Measurements from ENCODE around the gene SCN8A. TPM values are rescaled to one million over a fixed set of nuclear protein-coding genes. Genes with fewer than 3 reads are reported as not detected.

Gene SCN8A
- total RNA-seq, 4 donors from 2014 or later = 0.28 to 4.1 TPM; not detected in 2

DNA sequence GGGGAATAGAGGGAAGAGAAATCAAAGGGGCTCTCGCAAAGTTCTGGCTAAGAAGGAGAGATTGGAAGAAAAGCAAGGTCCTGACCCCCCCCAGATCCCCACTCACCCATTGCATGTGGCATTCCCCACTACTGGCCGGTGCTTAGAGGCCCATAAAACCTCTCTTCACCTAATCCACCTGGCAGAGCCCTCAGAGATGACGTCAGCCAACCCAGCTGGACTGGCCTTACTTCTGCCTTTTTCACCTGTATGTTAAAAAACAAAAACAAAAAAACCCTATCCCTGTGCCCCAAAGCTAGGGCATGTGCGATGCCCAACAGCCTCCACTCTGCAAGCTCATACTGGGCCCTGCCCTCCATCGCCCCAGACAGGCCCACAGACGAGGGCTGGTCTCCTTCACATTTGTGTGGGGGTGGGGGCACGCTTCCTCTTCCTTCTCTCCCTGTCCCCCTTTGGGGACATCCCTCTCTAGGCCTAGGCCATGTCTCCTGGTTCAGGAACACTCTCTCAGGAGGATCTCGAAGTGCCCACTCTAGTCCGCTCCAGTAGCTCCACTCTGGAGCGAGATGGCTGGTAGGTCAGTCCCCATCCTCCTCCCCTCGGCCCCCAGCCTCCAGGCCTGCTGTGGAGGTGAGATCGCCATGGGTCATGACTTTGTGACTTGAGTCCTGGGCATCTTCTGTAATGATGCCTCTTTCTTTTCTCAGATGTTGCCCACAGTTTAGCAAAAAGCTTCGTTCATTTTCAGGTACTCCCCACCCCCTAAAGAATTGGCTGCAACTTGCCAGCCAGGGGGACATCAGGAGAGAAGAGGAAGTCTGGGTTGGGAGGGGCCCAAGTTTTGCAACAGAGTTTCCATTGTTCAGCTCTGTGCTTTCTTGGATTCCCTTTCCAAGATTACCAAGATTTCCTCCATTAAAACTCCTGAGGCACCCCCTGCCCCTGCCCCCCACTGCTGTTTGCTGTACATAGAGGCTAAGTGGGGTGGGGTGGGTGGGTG, 220.5 kb downstream of the SCN8A start:
- no peaks in the 10 kb centered on the region for H3K9me3 ChIP-seq
- no peak overlapping the region for H3K4me3 ChIP-seq
- H3K27ac ChIP-seq = no peak overlapping the region
- H3K36me3 ChIP-seq = no peaks in the 10 kb centered on the region
- DNase-seq = no peak
- peaks cover 0 to 6% (median 0%) of the 10 kb centered on the region in 4 donors for H3K4me1 ChIP-seq
- H3K27me3 ChIP-seq = no peaks in the 10 kb centered on the region
- TF ChIP-seq, protein P1, sequence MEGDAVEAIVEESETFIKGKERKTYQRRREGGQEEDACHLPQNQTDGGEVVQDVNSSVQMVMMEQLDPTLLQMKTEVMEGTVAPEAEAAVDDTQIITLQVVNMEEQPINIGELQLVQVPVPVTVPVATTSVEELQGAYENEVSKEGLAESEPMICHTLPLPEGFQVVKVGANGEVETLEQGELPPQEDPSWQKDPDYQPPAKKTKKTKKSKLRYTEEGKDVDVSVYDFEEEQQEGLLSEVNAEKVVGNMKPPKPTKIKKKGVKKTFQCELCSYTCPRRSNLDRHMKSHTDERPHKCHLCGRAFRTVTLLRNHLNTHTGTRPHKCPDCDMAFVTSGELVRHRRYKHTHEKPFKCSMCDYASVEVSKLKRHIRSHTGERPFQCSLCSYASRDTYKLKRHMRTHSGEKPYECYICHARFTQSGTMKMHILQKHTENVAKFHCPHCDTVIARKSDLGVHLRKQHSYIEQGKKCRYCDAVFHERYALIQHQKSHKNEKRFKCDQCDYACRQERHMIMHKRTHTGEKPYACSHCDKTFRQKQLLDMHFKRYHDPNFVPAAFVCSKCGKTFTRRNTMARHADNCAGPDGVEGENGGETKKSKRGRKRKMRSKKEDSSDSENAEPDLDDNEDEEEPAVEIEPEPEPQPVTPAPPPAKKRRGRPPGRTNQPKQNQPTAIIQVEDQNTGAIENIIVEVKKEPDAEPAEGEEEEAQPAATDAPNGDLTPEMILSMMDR (IDR thresholded peaks at IDR 0.05) = no peak
- no peak for TF ChIP-seq POLR2A (IDR thresholded peaks at IDR 0.05)

DNA sequence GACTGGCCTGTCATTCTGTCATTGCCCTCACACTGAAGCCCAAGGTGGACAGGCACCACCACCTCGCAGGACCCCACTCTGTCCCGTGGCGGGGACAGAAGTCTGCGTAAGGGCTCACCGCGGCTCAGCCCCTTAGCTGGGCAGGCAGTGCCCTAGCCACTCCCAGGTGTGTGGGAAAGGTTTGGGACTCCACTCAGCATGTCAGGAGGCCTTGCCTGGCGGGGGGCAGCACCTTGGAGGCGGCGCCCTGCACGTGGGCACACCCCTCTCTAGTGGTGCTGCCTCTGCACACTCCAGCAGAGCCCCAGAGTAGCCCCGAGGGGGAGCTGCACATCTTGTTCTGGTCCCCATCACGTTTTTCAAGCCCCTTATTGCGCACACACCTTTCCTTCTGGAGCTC, 221.8 kb downstream of the SCN8A start:
- no peaks in the 10 kb centered on the region for H3K9me3 ChIP-seq
- H3K36me3 ChIP-seq = no peaks in the 10 kb centered on the region
- no peak for DNase-seq
- peaks cover 0 to 6% (median 0%) of the 10 kb centered on the region in 4 donors for H3K4me1 ChIP-seq
- H3K27ac ChIP-seq = no peak overlapping the region
- no peaks in the 10 kb centered on the region for H3K27me3 ChIP-seq
- no peak overlapping the region for H3K4me3 ChIP-seq
- TF ChIP-seq, protein P1 (IDR thresholded peaks at IDR 0.05) = no peak
- no peak for TF ChIP-seq POLR2A (IDR thresholded peaks at IDR 0.05)

DNA sequence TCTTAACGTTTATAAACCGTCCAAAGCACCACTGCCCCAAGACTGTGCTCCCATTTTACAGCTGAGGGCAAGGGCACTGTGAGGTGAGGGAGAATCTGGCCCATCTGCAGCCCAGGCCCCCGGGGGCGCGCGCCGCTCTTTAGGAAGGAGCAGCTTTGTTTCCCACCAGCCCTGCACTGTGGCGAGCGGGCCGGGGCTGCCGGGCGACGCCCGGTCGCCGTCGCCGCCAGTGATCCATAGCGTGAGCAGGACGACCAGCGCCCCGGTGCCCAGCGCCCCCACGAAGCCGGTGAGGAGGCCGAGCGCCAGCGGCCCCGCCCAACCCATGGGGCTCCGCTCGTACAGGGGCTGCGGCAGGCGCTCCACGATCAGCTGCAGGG, 222.9 kb downstream of the SCN8A start:
- H3K36me3 ChIP-seq = no peaks in the 10 kb centered on the region
- peak overlapping the region; percentile 55 to 85 (median 65) for H3K4me3 ChIP-seq

DNA sequence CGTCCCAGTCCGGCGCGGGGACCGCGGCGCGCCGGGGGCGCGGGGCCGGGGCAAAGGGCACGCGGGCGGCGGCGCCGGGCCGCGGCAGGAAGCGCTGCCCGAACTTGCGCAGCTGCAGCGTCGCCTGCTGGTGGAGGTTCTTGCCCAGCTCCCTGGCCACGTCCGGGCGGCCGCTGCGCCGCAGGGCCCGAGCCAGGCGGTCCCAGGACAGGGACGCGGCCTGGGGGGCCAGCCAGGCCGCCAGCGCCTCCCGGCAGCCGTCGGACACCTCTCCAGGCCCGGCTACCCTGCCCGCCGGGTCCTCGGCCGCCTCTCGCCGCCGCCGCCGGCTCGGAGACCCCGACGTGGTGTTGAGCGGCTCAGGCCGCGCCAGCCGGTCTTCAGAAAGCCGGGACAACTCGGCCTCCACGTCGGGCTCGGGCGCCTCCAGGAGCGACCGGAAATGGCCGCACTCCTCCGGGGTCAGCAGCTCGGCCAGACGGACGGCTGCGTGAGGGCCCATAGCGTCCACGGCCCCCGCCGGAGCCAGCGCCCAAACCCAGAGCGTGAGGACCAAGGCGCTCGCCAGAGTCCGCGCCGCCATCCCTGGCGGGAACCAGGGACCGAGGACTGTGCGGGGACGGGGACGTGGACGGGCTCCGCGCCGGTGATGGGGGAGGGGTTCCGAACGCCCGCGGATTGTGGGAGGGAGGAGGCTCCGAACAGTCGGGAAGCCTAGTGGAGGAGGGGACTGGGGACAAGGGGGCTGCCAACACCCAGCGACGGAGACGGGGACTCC, 223.5 kb downstream of the SCN8A start:
- no peaks in the 10 kb centered on the region for H3K36me3 ChIP-seq
- peak; percentile 63 to 92 (median 90) for DNase-seq
- H3K4me1 ChIP-seq = peaks cover 0 to 6% (median 2%) of the 10 kb centered on the region in 4 donors
- peak overlapping the region; percentile 55 to 85 (median 65) for H3K4me3 ChIP-seq
- peak in 1 of 2 donors; percentile 72 for TF ChIP-seq POLR2A (IDR thresholded peaks at IDR 0.05)
- TF ChIP-seq, protein P1 (IDR thresholded peaks at IDR 0.05) = peak; percentile 45 to 93 (median 72)
- H3K27ac ChIP-seq = peak overlapping the region; percentile 72 to 91 (median 84)
- no peaks in the 10 kb centered on the region for H3K9me3 ChIP-seq
- no peaks in the 10 kb centered on the region for H3K27me3 ChIP-seq

More for the DNA sequence above, 222.9 kb downstream of the SCN8A start:
- no peak for TF ChIP-seq POLR2A (IDR thresholded peaks at IDR 0.05)
- TF ChIP-seq, protein P1 (IDR thresholded peaks at IDR 0.05) = no peak
- Histone ChIP-seq H3K9me3 (no peaks in the 10 kb centered on the region), H3K27me3 (no peaks in the 10 kb centered on the region), H3K27ac (peak overlapping the region in 3 of 4 donors; percentile 72 to 91 (median 88)), H3K4me1 (peaks cover 0 to 6% (median 1%) of the 10 kb centered on the region in 4 donors)
- DNase-seq = no peak

DNA sequence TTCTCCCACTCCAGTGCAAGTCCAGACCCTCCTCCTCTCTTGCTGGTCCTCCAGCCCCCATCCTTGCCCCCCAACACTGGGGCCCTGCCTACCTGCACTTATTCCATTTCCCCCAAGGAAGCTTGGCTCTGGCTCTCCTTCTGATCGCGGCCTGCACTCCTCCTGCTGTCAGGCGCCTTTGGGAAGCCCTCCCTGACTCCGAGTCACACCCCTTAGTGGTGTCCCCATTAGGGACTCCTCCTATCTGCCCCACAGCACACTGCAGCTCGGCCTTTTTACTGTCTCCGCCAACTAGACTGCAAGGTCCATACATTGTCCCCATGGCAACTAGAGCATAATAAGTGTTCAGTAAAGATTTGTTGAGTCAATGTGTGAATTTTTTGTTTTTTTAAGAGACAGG, 224.5 kb downstream of the SCN8A start:
- Histone ChIP-seq H3K4me1 (peaks cover 0 to 14% (median 6%) of the 10 kb centered on the region in 4 donors), H3K27me3 (no peaks in the 10 kb centered on the region), H3K9me3 (no peaks in the 10 kb centered on the region), H3K36me3 (no peaks in the 10 kb centered on the region), H3K4me3 (no peak overlapping the region), H3K27ac (no peak overlapping the region)
- TF ChIP-seq POLR2A (IDR thresholded peaks at IDR 0.05) = no peak
- TF ChIP-seq, protein P1 (IDR thresholded peaks at IDR 0.05) = no peak
- DNase-seq = no peak
